Left kidney (tissue), 8 donors: ENCODE results near the gene GRID1. TPM values are rescaled to one million over a fixed set of nuclear protein-coding genes. Genes with fewer than 3 reads are reported as not detected.

Experiments used
- DNase-seq: peaks from one replicate; pipeline ENCODE4 v3.0.0-alpha.2; 2013
- long read RNA-seq, 8 donors: transcript quantifications; one replicate each; lab custom pipeline, GENCODE V29; 2026
- polyA plus RNA-seq: library from polyadenylated mRNA; unstranded; fragments of 120-200 nt; gene quantifications from one replicate; pipeline ENCODE4 v1.2.1, GENCODE V29; 2013; ENCODE audit not compliant: insufficient read length

GRID1 gene
- 1.1 TPM for polyA plus RNA-seq
- long read RNA-seq, donor 1: 0 reads
- long read RNA-seq, donor 2: 0 reads
- long read RNA-seq, donor 3: 0 reads
- long read RNA-seq, donor 4: 0 reads
- long read RNA-seq, donor 5: 0 reads
- long read RNA-seq, donor 6: 0 reads
- long read RNA-seq, donor 7: 0 reads
- long read RNA-seq, donor 8: 0 reads

DNA sequence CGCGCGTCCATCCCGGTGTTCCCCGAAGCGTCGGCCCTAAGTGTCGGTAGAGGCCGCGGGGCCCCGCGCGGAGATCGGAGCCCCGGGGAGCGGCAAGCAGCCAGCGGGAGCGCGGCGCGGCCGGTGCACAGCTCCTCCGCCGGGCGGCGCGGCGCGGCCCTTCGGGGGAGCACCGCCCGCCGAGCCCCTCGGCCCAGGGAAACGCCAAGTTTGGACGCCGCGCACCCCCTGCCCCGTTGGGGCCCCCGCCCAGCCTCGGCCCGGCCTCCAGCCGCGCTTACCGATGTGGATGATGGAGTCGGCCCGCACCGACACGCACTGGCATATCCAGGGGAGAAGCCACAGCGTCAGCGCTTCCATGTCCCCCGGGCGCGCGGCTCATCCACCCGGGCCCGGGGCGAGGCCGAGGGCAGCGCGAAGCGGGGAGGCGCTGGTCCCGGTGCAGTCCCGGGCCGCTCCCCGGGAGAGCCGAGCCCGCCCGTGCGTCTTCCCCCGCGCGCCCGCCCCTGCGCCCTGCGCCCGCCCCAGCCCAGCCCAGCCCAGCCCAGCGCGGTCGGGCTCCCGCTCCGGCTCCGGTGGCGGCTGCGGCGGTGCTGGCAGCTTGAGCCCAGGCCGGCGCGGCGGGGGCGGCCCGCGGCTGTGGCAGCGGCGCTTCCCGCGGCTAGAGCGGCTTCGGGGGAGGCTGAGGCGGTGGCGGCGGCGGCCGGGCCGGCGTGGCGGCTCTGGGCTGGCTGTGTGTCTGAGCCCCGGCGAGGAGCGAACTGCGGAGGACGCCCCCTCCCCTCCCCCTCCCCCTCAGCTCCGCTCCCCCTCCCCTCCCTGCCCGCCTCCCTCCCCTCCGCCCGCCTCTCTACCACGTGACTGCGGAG is at the start of gene GRID1:
Gene GRID1, minus strand, starts transcription at position 763 of the 869 bp plus-strand sequence.
- peak; percentile 43 for DNase-seq

DNA sequence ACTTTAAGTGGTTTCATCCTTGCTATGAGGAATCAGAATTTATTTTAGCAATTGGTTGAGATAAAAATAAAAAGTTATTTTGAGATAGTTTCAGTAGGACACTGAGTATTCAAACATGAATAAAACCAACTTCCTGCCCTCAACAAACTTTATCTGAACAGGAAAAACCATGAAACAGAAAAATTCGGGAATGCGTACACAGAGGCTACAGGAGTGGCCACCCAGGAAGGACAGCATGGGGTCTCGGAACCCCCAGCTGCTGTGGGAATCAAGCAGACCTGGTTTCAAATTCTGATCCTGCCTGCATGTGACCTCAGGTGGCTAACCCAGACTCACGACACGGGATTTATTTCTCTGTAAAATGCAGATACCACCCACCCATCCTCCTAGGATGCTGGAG is 49.0 kb upstream of the GRID1 start:
- DNase-seq: no peak

DNA sequence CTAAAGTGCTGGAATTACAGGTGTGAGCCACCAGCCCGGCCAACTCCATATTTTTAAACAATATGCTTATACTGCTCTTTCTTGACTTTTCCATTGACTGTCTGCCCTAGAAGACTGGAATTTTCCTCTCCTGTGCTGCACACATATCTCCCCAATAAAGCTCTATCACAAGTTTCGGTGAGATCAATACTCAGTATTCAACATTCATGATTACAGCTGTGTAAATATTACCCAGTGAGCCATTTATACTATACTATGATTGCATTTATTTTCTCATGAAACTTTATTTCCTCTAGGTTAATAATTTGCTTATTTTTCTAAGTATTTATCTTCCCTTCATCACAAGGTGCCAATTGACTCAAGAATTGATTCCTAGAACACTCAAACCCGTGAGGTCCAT is 48.5 kb upstream of the GRID1 start:
- DNase-seq: no peak

DNA sequence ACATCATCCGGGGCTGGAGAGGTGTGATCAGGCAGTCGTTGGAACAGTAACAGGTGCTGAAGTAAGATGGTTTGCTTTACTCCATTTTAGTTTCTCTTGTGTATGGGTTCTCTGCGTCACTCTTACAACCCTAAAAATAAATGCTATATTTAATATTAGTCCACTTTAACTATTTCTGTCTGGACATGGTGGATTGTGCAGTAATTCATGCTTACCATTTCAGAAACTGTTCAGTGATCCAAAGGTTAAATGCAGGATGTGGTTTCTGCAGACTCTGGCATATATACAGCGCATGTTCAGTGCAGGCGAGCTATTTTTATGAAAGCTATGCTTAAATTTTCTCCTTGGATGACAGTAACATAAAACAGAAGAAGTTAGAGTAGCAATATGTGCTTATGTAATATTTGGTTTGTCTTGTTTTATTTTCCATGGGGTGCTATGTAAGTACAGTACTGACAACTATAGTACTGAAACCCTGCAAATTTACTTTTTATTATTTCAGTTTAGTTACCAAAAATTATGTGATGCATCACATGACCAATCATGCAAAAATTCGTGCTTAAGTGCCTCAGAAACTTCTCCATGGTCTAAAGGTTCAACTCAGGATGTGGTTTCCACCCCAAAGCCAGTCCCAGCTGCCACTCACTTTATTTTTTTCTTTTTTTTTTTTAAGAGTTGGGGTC is 46.6 kb upstream of the GRID1 start:
- DNase-seq: no peak

DNA sequence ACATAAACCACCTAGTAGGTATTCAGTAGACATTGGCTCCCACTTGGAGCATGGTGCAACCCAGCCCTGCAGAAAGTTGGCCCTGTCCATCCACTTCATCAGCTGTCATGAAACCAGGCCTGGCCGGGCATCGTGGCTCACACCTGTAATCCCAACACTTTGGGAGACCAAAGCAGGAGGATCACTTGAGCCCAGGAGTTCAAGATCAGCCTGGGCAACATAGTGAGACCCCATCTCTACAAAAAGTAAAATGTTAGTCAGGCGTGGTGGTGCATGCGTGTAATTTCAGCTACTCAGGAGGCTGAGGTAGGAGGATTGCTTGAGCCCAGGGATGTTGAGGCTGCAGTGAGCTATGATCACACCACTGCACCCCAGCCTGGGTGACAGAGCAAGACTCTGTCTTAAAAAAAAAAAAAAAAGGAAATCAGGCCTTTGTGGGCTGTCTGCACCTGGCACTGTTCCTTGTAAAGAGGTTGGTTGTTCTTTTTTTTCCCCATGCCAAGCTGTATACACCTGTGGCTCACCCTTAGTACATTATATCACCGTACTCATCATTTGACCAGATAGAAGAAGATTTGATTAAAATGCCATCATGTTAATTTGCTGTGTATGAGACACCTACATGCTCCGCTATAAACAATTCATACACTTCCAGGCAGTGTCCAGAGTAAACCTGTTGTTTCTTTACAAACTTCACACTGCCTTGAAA is 45.4 kb upstream of the GRID1 start:
- DNase-seq: no peak

DNA sequence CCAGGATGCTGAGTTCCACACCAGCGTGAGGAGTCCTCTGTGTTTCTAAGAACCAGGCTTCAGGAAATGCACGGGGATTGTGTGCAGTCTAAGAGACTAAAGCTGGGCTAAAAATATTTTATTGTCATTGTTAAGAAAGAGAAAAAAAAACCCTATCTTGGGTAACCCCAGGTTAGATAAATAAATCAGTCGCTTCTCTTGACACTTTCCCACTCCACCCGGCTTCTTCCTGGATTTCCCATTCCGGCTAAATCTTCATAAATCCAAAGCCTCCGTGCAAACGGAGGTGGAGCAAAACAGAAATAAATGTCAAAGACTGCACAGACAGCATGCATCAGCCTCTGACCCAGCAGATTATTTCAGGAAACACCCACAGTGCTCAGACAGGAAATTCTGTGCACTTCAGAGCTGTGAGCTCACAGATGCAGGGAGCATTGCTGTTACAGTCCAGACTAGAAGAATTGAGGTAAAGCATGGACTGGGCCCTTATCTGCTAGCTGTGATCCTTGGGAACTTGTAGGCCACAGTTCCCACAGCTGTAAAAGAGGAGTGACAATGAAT is 44.8 kb upstream of the GRID1 start:
- DNase-seq: no peak

DNA sequence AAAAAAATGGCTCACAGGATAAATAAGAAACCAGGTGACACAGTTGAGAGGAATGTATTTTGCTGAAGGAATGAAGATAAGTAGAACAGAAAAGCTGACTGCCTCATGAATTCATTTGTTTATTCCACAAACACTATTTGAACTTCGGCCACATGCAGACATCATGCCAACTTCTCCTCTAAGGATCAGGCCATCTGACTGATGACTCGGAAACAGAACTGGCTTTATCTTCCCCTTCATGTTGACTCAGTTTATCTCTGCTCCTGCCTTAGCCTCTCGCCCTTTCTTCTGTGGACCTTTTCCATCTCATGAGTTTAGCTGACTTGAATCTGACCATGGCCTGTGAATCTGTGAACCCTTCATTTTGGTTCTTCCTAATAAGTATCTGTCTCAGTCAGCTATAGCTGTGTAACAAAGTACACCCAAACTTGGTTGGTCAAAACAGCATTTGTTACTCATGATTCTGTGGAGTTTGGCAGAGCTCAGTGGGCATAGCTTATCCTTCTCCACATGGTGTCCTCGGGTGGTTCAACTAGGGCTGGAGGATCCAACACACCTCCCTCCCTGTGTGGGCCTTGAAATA is 44.0 kb upstream of the GRID1 start:
- DNase-seq: no peak

DNA sequence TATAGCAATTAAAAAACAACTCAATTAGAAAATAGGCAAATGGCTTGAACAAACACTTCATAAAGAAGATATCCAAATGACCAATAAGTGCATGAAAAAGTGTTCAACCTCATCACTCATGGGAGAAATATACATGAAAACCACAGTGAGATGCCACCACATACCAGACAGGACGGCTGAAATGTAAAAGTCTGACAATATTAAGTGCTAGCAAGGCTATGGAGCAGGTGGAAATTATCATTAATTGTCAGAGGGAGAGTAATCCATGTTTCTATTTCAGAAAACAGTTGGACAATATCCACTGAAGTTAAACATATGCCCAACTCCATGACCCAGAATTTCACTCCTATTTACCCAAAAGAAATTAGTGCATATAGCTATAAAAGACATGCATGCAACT is 42.6 kb upstream of the GRID1 start:
- no peak for DNase-seq

DNA sequence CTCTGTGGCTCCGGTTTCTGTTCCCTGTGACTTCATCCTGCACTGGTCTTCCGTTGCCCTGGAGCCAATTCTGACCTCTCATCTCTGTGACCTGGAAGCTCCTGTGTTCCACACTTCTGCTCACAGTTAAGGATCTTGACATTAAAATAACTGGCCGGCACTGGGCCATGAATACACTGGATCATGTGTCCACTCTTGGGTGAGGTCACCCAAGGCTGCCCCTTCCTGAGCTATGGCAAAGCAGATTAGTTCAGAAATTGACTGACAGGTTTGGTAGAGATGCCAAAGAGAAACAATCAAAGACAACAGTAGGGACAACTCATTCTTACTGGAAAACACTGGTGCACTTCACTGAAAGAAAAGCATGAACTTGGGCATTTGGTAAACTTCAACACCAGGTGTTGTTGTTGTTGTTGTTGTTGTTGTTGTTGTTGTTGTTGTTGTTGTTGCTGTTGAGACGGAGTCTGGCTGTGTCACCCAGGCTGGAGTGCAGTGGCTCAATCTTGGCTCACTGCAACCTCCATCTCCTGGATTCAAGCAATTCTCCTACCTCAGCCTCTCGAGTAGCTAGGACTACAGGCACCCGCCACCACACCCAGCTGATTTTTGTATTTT is 36.7 kb upstream of the GRID1 start:
- DNase-seq: no peak

DNA sequence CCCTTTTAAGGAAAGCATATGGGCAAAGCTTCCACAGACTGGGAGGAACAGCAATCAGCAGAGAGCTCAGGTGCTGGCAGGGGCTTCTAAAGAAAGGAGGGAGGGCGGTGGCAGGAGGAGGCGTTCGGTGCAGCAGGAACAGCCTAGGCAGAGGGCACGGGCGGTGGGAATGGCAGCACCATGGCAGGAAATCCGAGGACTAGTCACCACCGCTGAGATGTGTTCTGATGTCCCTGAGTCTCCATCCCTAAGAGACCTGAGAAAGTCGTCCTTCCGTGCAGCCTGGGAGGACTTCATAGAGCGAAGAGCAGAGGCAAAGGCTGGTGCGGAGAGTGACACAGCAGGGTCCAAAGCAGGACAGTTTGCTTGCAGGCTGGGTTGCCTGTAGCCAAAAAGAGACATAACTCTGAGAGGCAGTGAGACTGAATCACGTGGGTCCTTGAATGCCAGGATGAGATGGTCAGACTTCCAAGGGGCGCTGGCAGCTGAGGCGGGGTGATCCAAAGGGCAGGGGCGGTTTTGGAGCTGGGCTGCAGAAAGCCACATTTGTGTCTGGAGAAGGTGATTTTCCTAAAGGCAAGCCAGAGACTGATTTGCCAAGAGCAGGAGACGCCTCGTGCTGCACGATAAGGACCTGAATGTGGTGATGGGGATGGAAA is 35.8 kb upstream of the GRID1 start:
- no peak for DNase-seq

DNA sequence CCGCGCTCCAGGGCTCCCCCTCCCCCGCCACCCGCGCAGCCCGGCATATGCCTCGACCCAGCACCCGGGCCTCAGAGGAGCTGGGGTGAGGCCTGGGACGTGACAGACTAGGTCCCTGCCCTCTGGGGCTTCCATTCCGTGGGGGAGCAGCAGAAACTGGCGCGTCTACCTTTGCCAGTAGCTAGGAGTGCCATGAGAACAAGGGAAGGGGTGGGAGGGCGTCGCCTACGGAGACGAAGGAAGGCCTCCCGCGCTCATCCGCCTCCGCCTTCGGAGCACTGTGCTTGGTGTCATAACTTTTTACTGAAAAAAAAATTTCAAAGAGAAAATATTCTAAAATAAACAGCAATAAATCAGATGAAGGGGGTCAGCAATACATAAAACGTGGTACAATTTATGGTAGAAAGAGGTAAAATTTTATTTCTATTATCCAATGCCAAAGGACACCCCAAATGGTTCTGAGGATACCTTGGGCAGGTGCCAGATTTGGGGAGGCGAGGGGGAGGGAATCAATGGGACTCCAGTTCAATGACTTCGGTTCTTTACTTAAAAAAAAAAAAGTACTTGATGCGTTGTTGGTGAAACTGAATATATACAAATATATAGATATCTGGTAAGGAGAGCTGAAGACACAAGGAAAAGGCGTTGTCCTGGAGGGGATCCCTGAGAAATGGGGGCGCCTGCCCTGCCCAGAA is 35.1 kb upstream of the GRID1 start:
- DNase-seq: no peak

DNA sequence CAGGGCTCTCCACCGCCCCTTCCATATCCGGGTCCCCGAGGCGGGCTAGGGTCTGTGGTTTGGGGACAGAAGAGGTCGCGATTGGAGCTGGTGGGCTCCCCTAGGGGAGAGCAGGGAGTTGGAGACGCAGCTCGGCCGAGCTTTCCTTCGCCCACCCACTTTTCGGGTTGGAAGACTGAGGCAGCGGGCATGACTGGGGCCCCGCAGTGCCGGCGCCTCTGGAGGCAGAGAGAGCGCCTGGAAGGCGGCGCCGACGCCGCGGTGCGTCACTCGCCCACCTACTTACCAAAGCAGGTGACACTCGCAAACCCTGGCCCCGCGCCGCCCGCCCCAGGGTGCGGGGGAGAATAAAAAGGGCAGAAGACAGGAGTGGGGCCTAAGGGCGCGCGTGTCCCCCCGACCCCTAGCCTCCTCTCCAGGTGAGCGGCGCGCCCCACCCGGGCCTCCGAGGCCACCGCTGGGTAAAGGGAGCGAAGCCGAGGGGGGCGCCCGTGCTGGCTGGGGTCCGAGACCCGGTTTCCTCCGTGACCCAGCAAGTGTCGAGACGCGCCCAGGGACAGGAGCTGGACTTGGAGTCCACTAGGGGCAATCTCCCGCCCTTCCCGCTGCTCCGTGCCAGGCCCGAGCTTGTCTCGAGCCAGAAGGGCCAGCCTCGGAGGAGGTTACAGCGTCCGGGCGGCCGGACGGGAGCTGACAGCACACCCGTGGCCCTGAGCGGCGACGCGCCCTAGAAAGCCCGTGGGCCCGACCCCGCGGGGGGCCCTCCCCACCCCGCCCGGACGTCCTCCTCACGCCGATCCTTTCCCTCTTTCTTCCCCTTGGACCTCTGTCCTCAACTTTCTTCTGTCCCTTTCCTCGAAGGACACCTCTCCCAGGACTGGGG is 34.4 kb upstream of the GRID1 start:
- no peak for DNase-seq

DNA sequence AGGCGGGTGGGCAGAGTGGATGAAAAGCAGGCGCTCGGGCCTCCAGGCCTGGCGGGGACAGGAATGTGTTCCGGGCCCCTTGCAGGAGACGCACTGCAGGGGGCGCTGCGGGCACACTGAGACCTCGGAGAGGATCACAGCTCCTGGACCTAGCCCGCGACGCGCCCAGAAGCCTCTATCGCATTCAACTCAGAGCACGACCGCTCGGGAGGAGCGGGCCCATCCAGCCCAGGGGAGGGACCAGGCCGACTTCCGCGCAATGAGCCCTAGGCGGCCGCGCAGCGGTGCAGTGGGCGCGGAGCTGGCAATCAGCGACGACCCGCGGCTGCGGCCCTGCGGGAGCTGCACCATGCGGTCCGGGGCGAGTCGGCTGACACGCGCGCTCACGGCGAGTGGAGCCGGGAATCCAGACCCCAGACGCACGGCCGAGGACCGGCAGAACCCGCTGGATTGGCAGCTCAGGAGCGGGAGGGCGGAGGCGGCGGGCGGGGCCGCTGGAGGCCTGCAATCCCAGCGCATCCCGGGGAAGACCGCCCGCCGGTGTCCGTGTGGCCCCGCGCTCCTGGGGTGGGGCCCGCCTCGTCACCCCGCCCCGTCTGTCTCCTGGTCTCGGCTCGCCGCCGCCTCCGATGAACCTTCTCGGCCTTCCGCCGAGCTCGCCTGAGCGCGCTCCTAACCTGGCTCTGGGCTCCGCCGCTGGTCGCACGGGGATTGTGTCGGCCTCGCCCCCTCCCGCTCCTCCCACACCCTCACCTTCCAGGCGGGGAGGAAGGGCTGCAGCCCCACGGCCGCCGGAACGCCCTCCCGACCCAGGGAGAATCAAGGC is 33.5 kb upstream of the GRID1 start:
- peak; percentile 94 for DNase-seq

DNA sequence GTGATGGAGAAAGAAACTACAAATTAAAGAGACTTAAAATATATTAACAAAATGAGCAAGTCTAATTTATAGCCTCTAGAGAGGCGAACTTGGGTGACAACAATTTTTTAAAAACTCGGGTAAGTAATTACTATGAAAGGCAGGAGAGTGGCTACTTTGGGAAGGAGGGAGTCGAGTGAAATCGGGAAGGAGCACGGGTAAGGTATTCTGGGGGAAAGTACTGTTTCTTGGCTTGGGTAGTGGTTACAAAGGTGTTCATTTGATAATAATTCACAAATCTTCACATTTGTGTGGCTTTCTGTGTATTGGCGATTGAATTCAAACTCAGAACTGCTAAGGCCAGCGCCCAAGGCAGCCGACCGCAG is 32.9 kb upstream of the GRID1 start:
- no peak for DNase-seq

DNA sequence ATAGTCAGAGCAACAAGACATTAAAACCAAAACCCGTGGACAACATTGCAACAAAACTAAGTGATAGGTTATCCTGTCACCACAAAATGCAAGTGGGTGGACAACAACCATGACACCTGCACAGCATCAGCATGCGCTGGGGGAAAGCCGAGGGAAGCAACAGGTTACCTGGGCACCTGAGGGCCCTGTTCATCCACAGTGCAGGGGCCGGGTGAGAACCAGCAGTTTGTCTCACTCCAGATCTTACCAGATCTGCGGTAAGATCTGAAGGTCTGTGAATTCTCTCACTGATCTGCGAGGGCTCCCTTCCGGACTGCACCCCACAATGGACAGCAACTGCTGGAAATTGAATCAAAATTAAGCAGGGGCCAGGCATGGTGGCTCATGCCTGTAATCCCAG is 30.5 kb upstream of the GRID1 start:
- no peak for DNase-seq

DNA sequence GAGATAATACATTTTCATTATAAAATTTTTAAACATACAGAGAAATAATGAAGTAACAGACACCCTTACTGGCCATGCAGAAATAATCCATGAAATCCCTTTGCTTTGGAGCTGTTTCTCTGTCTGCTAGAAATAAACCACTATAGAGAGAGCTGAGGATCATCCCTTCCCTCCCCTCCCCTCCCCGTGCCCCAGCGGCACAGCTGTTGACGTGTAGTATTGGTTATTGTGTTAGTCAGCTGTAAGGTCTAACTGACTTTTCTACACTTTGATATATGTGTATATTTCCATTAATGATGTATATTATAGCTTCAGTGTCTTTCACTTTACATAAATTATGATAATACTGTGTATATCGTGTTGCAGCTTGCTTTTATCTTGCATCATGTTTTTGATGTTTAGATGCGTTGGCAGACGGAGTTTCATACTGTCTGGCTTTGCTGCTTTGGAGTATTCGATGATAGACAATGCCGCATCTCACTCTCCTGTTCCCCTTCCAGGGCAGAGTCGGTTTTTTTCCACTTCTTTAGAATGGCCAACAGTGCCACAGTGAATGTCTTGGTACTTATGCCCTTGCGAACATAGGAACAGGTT is 27.4 kb upstream of the GRID1 start:
- DNase-seq: no peak

DNA sequence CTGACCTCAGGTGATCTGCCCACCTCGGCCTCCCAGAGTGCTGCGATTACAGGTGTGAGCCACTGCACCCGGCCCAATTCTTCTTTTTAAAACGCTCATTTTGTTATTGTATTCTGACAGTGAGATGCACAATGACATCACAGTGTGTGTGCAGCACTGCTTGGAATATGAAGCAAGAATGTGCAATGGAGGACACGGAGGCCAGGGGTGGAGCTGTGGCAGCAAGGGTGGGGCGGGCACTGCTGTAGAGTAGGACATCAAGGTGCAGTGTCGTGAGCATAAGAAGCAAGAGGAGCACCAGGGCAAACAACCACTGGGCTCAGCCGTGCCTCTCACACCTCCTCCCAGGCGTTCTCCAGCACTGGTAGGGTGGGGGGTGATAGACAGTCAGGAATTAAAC is 26.8 kb upstream of the GRID1 start:
- DNase-seq: no peak

DNA sequence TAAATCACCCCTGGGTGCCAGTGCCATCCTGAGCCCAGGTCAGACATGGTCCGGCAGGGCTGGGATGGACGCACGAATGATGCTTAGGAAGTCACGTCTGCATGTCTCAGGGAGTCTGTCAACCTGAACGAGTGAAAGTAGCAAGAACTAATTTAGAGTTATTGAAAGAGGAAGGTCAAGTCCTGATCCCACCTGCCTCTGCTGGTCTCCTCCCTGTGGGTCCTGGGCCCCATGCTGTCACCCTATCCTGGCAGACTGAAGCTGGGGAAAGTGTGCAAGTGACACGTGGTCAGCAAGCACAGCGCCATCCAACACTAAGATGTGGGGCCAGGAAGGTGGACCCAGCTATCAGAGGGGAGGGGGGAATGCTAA is 26.1 kb upstream of the GRID1 start:
- DNase-seq: no peak
